Measurements from ENCODE around the gene FBH1.

GRCh38 chr10:5873515-5873995 lies 16.5 kb upstream of the FBH1 start:
- TF ChIP-seq, protein P1, sequence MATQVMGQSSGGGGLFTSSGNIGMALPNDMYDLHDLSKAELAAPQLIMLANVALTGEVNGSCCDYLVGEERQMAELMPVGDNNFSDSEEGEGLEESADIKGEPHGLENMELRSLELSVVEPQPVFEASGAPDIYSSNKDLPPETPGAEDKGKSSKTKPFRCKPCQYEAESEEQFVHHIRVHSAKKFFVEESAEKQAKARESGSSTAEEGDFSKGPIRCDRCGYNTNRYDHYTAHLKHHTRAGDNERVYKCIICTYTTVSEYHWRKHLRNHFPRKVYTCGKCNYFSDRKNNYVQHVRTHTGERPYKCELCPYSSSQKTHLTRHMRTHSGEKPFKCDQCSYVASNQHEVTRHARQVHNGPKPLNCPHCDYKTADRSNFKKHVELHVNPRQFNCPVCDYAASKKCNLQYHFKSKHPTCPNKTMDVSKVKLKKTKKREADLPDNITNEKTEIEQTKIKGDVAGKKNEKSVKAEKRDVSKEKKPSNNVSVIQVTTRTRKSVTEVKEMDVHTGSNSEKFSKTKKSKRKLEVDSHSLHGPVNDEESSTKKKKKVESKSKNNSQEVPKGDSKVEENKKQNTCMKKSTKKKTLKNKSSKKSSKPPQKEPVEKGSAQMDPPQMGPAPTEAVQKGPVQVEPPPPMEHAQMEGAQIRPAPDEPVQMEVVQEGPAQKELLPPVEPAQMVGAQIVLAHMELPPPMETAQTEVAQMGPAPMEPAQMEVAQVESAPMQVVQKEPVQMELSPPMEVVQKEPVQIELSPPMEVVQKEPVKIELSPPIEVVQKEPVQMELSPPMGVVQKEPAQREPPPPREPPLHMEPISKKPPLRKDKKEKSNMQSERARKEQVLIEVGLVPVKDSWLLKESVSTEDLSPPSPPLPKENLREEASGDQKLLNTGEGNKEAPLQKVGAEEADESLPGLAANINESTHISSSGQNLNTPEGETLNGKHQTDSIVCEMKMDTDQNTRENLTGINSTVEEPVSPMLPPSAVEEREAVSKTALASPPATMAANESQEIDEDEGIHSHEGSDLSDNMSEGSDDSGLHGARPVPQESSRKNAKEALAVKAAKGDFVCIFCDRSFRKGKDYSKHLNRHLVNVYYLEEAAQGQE (IDR thresholded peaks at IDR 0.05) = no peak
- TF ChIP-seq TAF1 (conservative IDR thresholded peaks at IDR 0.05) (no peak), JUND (IDR thresholded peaks at IDR 0.05) (no peak)
